HL-60 (cell line): ENCODE data around the gene NXF1.

Experiments used
- DNase-seq, 2 experiments: peaks; one replicate each; pipeline ENCODE4 v3.0.0-alpha.2; 2010 to 2020; ENCODE audit warnings: low read depth in 1 of 2, low spot score in 1 of 2
- H3K27ac ChIP-seq: fragments of 250-450 bp; sonication (Bioruptor Pico); replicated peaks from 2 replicates; pipeline ENCODE4 v1.5.1; 2020; ENCODE audit warnings: mild to moderate bottlenecking, moderate library complexity
- H3K27me3 ChIP-seq: fragments of 250-450 bp; sonication (Bioruptor Pico); 2 replicates; pipeline ENCODE4 v1.5.1; 2021; ENCODE audit warnings: mild to moderate bottlenecking, moderate library complexity; ENCODE audit not compliant: insufficient read depth, poor library complexity, severe bottlenecking
- H3K4me3 ChIP-seq: replicated peaks from 2 replicates; pipeline ENCODE4 v1.5.1; 2011; ENCODE audit warnings: mild to moderate bottlenecking, control low read depth, low read length; ENCODE audit not compliant: insufficient read depth
- CTCF ChIP-seq: IDR thresholded peaks from one replicate; pipeline ENCODE4 v1.5.1; 2011; ENCODE audit warnings: low read length, control low read depth, inconsistent platforms; ENCODE audit not compliant: insufficient read depth
- GABPA ChIP-seq: IDR thresholded peaks from 2 replicates; pipeline ENCODE4 v1.6.1; 2012; ENCODE audit warnings: low read depth
- POLR2AphosphoS5 ChIP-seq: IDR thresholded peaks from 2 replicates; pipeline ENCODE4 v1.6.1; 2012; ENCODE audit warnings: low read depth
- REST ChIP-seq: IDR thresholded peaks from 2 replicates; pipeline ENCODE4 v1.6.1; 2012; ENCODE audit warnings: low read depth; ENCODE audit not compliant: insufficient replicate concordance
- SPI1 ChIP-seq: IDR thresholded peaks from 2 replicates; pipeline ENCODE4 v1.6.1; 2012; ENCODE audit warnings: low read depth, mild to moderate bottlenecking, borderline replicate concordance

Gene NXF1

GRCh38 chr11:62787005-62787759, 18.1 kb downstream of the NXF1 start, which contains the start of gene TMEM179B:
Gene TMEM179B, plus strand, starts transcription at chr11:62787402. Its CDS starts 30 bp downstream, at chr11:62787432.
- TF ChIP-seq REST = no peak
- no peak for TF ChIP-seq SPI1
- peak; percentile 87 for TF ChIP-seq GABPA
- peak; percentile 63 for TF ChIP-seq CTCF
- TF ChIP-seq POLR2AphosphoS5 = peak; percentile 99
- DNase-seq = peak; percentile 94 to 99
- Histone ChIP-seq H3K4me3 (peak within 1 kb of the TSS; percentile 95), H3K27me3 (no peaks in the 10 kb centered on the region), H3K27ac (peak within 1 kb of the TSS; percentile 83)

DNA sequence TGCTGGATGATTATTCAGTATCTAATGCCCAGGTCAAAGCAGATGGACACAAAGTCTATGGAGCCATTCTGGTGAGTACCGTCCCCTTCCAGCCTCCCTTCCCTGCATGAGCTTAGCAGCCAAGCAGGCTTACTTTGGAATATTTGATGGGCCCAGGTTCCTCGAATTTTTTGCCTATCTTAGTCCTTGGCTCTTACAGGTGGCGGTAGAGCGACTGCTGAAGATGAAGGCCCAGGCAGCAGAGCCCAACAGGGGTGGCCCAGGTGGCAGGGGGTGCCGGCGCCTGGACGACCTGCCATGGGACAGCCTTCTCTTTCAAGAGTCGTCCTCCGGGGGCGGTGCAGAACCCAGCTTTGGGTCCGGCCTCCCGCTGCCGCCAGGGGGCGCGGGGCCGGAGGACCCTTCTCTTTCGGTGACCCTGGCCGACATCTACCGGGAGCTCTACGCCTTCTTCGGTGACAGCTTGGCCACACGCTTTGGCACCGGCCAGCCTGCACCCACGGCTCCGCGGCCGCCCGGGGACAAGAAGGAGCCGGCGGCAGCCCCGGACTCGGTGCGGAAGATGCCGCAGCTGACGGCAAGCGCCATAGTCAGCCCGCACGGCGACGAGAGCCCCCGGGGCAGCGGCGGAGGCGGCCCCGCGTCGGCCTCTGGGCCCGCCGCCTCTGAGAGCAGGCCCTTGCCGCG, 18.8 kb downstream of the NXF1 start:
- Histone ChIP-seq H3K27ac (peak overlapping the region; percentile 83), H3K4me3 (peak overlapping the region; percentile 95), H3K27me3 (no peaks in the 10 kb centered on the region)
- DNase-seq = peak in 1 of 2 experiments; percentile 89
- TF ChIP-seq GABPA = no peak
- peak; percentile 85 for TF ChIP-seq CTCF

GRCh38 chr11:62782753-62783152, 22.5 kb downstream of the NXF1 start:
- no peaks in the 10 kb centered on the region for H3K27me3 ChIP-seq
- no peak for TF ChIP-seq CTCF
- TF ChIP-seq POLR2AphosphoS5 = no peak
- TF ChIP-seq REST = no peak
- no peak for TF ChIP-seq SPI1
- TF ChIP-seq GABPA = no peak
- DNase-seq = no peak
- H3K4me3 ChIP-seq = no peak overlapping the region
- no peak overlapping the region for H3K27ac ChIP-seq
